HCT116 (cell line): ENCODE measurements around the gene KRAS. TPM values are rescaled to one million over a fixed set of nuclear protein-coding genes. Genes with fewer than 3 reads are reported as not detected.

Experiments
- ATAC-seq: fragments of 200-7000 bp; cut with Tn5 transposase; 2 replicates; pipeline ENCODE4 v1.9.1; 2020; ENCODE audit warnings: mild to moderate bottlenecking, moderate library complexity
- BruUV-seq: library from RNA; stranded (reverse); fragments of 400-500 nt; replicated peaks from 2 replicates; lab custom pipeline; 2021; lab: Mats Ljungman, UMichigan
- CTCF ChIA-PET: fragments of 300-600 bp; sonication (Branson Sonifier 250); formaldehyde crosslinking; loops from one replicate; lab custom pipeline; 2021; ENCODE audit warnings: antibody characterized with exemption; lab: Charles Lee
- POLR2A ChIA-PET: fragments of 300-600, 350-600 bp; sonication (Branson Sonifier 250); formaldehyde crosslinking; loops from one replicate; lab custom pipeline; 2021; ENCODE audit warnings: antibody characterized with exemption; lab: Charles Lee
- RAD21 ChIA-PET, 2 experiments: fragments of 300-600 bp; sonication (Branson Sonifier 250); formaldehyde crosslinking; loops; one replicate each; lab custom pipeline; 2023; ENCODE audit warnings: low total read pairs in 2 of 2; ENCODE audit not compliant: uncharacterized antibody in 2 of 2, unreplicated experiment in 2 of 2, low non-redundant PET in 1 of 2; lab: Charles Lee
- DNase-seq: peaks from one replicate; pipeline ENCODE4 v3.0.0-alpha.2; 2010; ENCODE audit warnings: low read depth, low spot score
- H2AFZ ChIP-seq: fragments of 200-600 bp; shearing (Covaris generic), sonication (generic); 2 replicates; pipeline ENCODE4 v1.6.1; 2017; ENCODE audit warnings: low read depth, mixed run types, mixed read lengths, antibody characterized with exemption, low read length; ENCODE audit not compliant: poor library complexity, severe bottlenecking
- H3K27ac ChIP-seq: 2 replicates; pipeline ENCODE4 v1.5.1; 2012; ENCODE audit warnings: low read depth, low read length
- H3K27me3 ChIP-seq: fragments of 200-600 bp; sonication (generic); 2 replicates; pipeline ENCODE4 v1.6.1; 2016; ENCODE audit warnings: mixed run types, low read length, mixed read lengths; ENCODE audit not compliant: insufficient read depth
- H3K36me3 ChIP-seq, 2 experiments: fragments of 200-500 bp in 1 of 2; fragments of 200-600 bp in 1 of 2; sonication (Bioruptor generic) in 1 of 2; sonication (generic) in 1 of 2; 2 replicates each; pipeline versions ENCODE4 v1.5.1 to v1.6.1; 2014 to 2016; ENCODE audit warnings: low read length in 2 of 2, inconsistent platforms in 1 of 2, mixed read lengths in 1 of 2, mixed run types in 1 of 2; ENCODE audit not compliant: insufficient read depth in 2 of 2, control insufficient read depth in 1 of 2
- H3K4me1 ChIP-seq, 2 experiments: fragments of 200-600 bp in 1 of 2; sonication (generic) in 1 of 2; 2 replicates each; pipeline versions ENCODE4 v1.5.1 to v1.6.1; 2012 to 2017; ENCODE audit warnings: low read length in 2 of 2, inconsistent platforms in 1 of 2, mild to moderate bottlenecking in 1 of 2, mixed read lengths in 1 of 2, mixed run types in 1 of 2, moderate library complexity in 1 of 2; ENCODE audit not compliant: insufficient read depth in 2 of 2, control insufficient read depth in 1 of 2
- H3K4me2 ChIP-seq: fragments of 200-600 bp; sonication (generic); 2 replicates; pipeline ENCODE4 v1.6.1; 2017; ENCODE audit warnings: mixed run types, low read length, mixed read lengths
- H3K4me3 ChIP-seq, 2 experiments: fragments of 200-600 bp in 1 of 2; sonication (generic) in 1 of 2; replicated peaks in 1 of 2; 2 replicates each; pipeline ENCODE4 v1.5.1; 2011 to 2016; ENCODE audit warnings: low read length in 2 of 2, control low read depth in 1 of 2, low read depth in 1 of 2, mild to moderate bottlenecking in 1 of 2, mixed read lengths in 1 of 2, mixed run types in 1 of 2
- H3K79me2 ChIP-seq: fragments of 200-600 bp; sonication (generic); 2 replicates; pipeline ENCODE4 v1.6.1; 2017; ENCODE audit warnings: mild to moderate bottlenecking, mixed run types, low read length, moderate library complexity, mixed read lengths; ENCODE audit not compliant: insufficient read depth
- H3K9ac ChIP-seq: fragments of 200-600 bp; sonication (generic); 2 replicates; pipeline ENCODE4 v1.6.1; 2016; ENCODE audit warnings: low read length, mixed read lengths
- H3K9me2 ChIP-seq: fragments of 200-600 bp; sonication (generic), shearing (Covaris generic); 2 replicates; pipeline ENCODE4 v1.6.1; 2017; ENCODE audit warnings: mixed run types, mild to moderate bottlenecking, moderate library complexity; ENCODE audit not compliant: insufficient read depth
- H3K9me3 ChIP-seq, 2 experiments: fragments of 200-500 bp in 1 of 2; fragments of 200-600 bp in 1 of 2; sonication (Bioruptor generic) in 1 of 2; sonication (generic) in 1 of 2; 2 replicates each; pipeline ENCODE4 v1.6.1; 2014 to 2017; ENCODE audit warnings: low read length in 2 of 2, mixed read lengths in 2 of 2, inconsistent platforms in 1 of 2, low read depth in 1 of 2, mild to moderate bottlenecking in 1 of 2, mixed run types in 1 of 2, moderate library complexity in 1 of 2; ENCODE audit not compliant: control insufficient read depth in 1 of 2, insufficient read depth in 1 of 2
- H4K20me1 ChIP-seq: fragments of 200-600 bp; sonication (generic), shearing (Covaris generic); 2 replicates; pipeline ENCODE4 v1.6.1; 2017; ENCODE audit warnings: mixed run types, mild to moderate bottlenecking, moderate library complexity; ENCODE audit not compliant: insufficient read depth
- CBX3 ChIP-seq: IDR thresholded peaks from 2 replicates; pipeline ENCODE4 v1.6.1; 2012; ENCODE audit warnings: low read depth
- EGR1 ChIP-seq: IDR thresholded peaks from 2 replicates; pipeline ENCODE4 v1.6.1; 2012; ENCODE audit warnings: low read depth
- ELF1 ChIP-seq: IDR thresholded peaks from 2 replicates; pipeline ENCODE4 v1.6.1; 2012; ENCODE audit warnings: low read depth, borderline replicate concordance
- EZH2 ChIP-seq: fragments of 200-600 bp; sonication (generic); IDR thresholded peaks from 2 replicates; pipeline ENCODE4 v1.6.1; 2017; ENCODE audit warnings: antibody characterized with exemption, mixed run types
- JUND ChIP-seq: IDR thresholded peaks from 2 replicates; pipeline ENCODE4 v1.6.1; 2012
- POLR2A ChIP-seq: IDR thresholded peaks from 2 replicates; pipeline ENCODE4 v1.7.0; 2011; ENCODE audit warnings: borderline replicate concordance; ENCODE audit not compliant: insufficient read depth, insufficient read length; ENCODE audit errors: extremely low read depth
- POLR2AphosphoS5 ChIP-seq: IDR thresholded peaks from 2 replicates; pipeline ENCODE4 v1.6.1; 2011; ENCODE audit warnings: mild to moderate bottlenecking, low read depth, low read length, moderate library complexity
- RAD21 ChIP-seq: IDR thresholded peaks from 2 replicates; pipeline ENCODE4 v1.6.1; 2012; ENCODE audit warnings: low read depth, mild to moderate bottlenecking
- SIN3A ChIP-seq: IDR thresholded peaks from 2 replicates; pipeline ENCODE4 v1.6.1; 2012; ENCODE audit warnings: low read depth
- SRF ChIP-seq: IDR thresholded peaks from 2 replicates; pipeline ENCODE4 v1.6.1; 2012; ENCODE audit warnings: low read depth
- TCF7L2 ChIP-seq: IDR thresholded peaks from 2 replicates; pipeline ENCODE4 v1.7.0; 2011; ENCODE audit warnings: borderline replicate concordance, inconsistent platforms; ENCODE audit not compliant: insufficient read depth, insufficient read length; ENCODE audit errors: extremely low read depth
- YY1 ChIP-seq: IDR thresholded peaks from 2 replicates; pipeline ENCODE4 v1.6.1; 2011; ENCODE audit warnings: low read length, low read depth, moderate library complexity, mild to moderate bottlenecking; ENCODE audit not compliant: insufficient replicate concordance; ENCODE audit errors: extremely low read depth
- ZFX ChIP-seq: fragments of 450-650 bp; IDR thresholded peaks from 2 replicates; pipeline ENCODE4 v1.6.1; 2017
- ZNF274 ChIP-seq: fragments of 200-500 bp; sonication (Bioruptor generic); IDR thresholded peaks from 2 replicates; pipeline ENCODE4 v1.6.1; 2014; ENCODE audit warnings: mild to moderate bottlenecking, low read depth, low read length, inconsistent platforms
- intact Hi-C: fragments of 100-400 bp; cut with micrococcal nuclease; formaldehyde crosslinking; loops from 2 replicates; pipeline ENCODE4 v1.10.0; 2022
- total RNA-seq: library from RNA; stranded (reverse); gene quantifications from one replicate; pipeline ENCODE4 v1.2.1, GENCODE V29; 2021; ENCODE audit not compliant: unreplicated experiment
- TF ChIP-seq, protein P1 (sequence below): IDR thresholded peaks from 2 replicates; pipeline ENCODE4 v1.6.1; 2012; ENCODE audit warnings: low read depth
- TF ChIP-seq, protein P2 (sequence below), 3 experiments: fragments of 200-600 bp in 1 of 3; sonication (generic) in 1 of 3; IDR thresholded peaks in 2 of 3; conservative IDR thresholded peaks in 1 of 3; 2 replicates each; pipeline ENCODE4 v1.5.1; 2012 to 2017; ENCODE audit warnings: low read depth in 2 of 3, low read length in 2 of 3, antibody characterized with exemption in 1 of 3, borderline replicate concordance in 1 of 3, control low read depth in 1 of 3, mild to moderate bottlenecking in 1 of 3, mixed read lengths in 1 of 3, mixed run types in 1 of 3, moderate library complexity in 1 of 3; ENCODE audit not compliant: insufficient read depth in 1 of 3
- TF ChIP-seq, protein P3 (sequence below): IDR thresholded peaks from 2 replicates; pipeline ENCODE4 v1.6.1; 2012
- TF ChIP-seq, protein P4 (sequence below): IDR thresholded peaks from 2 replicates; pipeline ENCODE4 v1.6.1; 2012

Gene KRAS
- total RNA-seq, 1 experiment from 2014 or later: 37.5 TPM

DNA sequence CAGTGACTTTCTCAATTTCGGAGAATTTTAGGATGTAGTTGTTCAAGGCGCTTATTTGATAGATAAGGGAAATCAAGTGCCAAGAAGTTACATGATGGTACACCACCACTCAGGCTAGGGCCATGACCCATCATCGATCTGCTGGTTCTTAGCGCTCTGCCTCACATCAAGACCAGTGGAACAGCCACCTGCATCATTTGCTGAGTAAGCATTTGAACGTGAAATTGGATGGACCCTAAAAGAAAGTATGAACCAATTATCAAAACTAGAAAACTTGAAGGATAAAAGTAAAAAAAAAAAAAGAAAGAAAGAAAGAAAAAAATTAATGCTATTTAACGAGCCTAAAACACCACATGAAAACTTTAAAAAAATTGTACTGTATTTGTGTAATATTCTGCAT lies 27.5 kb upstream of the KRAS start:
- no peak overlapping the region for H3K27ac ChIP-seq
- no peak overlapping the region for H3K4me3 ChIP-seq
- ChIA-PET CTCF (no interaction called here), RAD21 (no interaction called here), POLR2A (no interaction called here)
- TF ChIP-seq, protein P1, sequence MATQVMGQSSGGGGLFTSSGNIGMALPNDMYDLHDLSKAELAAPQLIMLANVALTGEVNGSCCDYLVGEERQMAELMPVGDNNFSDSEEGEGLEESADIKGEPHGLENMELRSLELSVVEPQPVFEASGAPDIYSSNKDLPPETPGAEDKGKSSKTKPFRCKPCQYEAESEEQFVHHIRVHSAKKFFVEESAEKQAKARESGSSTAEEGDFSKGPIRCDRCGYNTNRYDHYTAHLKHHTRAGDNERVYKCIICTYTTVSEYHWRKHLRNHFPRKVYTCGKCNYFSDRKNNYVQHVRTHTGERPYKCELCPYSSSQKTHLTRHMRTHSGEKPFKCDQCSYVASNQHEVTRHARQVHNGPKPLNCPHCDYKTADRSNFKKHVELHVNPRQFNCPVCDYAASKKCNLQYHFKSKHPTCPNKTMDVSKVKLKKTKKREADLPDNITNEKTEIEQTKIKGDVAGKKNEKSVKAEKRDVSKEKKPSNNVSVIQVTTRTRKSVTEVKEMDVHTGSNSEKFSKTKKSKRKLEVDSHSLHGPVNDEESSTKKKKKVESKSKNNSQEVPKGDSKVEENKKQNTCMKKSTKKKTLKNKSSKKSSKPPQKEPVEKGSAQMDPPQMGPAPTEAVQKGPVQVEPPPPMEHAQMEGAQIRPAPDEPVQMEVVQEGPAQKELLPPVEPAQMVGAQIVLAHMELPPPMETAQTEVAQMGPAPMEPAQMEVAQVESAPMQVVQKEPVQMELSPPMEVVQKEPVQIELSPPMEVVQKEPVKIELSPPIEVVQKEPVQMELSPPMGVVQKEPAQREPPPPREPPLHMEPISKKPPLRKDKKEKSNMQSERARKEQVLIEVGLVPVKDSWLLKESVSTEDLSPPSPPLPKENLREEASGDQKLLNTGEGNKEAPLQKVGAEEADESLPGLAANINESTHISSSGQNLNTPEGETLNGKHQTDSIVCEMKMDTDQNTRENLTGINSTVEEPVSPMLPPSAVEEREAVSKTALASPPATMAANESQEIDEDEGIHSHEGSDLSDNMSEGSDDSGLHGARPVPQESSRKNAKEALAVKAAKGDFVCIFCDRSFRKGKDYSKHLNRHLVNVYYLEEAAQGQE: no peak
- TF ChIP-seq JUND (no peak), EGR1 (no peak), YY1 (no peak), SRF (no peak), EZH2 (no peak), SIN3A (no peak), POLR2A (no peak), ZNF274 (no peak), ELF1 (no peak), RAD21 (no peak), CBX3 (no peak), ZFX (no peak), POLR2AphosphoS5 (no peak), TCF7L2 (no peak)
- TF ChIP-seq, protein P2, sequence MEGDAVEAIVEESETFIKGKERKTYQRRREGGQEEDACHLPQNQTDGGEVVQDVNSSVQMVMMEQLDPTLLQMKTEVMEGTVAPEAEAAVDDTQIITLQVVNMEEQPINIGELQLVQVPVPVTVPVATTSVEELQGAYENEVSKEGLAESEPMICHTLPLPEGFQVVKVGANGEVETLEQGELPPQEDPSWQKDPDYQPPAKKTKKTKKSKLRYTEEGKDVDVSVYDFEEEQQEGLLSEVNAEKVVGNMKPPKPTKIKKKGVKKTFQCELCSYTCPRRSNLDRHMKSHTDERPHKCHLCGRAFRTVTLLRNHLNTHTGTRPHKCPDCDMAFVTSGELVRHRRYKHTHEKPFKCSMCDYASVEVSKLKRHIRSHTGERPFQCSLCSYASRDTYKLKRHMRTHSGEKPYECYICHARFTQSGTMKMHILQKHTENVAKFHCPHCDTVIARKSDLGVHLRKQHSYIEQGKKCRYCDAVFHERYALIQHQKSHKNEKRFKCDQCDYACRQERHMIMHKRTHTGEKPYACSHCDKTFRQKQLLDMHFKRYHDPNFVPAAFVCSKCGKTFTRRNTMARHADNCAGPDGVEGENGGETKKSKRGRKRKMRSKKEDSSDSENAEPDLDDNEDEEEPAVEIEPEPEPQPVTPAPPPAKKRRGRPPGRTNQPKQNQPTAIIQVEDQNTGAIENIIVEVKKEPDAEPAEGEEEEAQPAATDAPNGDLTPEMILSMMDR (IDR thresholded peaks at IDR 0.05 in 2 of 3, conservative IDR thresholded peaks at IDR 0.05 in 1 of 3; ENCODE audit: borderline replicate concordance in 1 of 3, insufficient read depth in 1 of 3, low read depth in 2 of 3, low read length in 2 of 3): no peak
- TF ChIP-seq, protein P3, sequence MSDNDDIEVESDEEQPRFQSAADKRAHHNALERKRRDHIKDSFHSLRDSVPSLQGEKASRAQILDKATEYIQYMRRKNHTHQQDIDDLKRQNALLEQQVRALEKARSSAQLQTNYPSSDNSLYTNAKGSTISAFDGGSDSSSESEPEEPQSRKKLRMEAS: no peak
- TF ChIP-seq, protein P4, sequence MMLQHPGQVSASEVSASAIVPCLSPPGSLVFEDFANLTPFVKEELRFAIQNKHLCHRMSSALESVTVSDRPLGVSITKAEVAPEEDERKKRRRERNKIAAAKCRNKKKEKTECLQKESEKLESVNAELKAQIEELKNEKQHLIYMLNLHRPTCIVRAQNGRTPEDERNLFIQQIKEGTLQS: no peak
- DNase-seq: no peak
- no peak overlapping the region for H3K9ac ChIP-seq
- ATAC-seq: no peak
- no peak overlapping the region for H3K4me2 ChIP-seq
- intact Hi-C loops: no loop called here
- no peaks in the 10 kb centered on the region for H3K9me2 ChIP-seq
- no peaks in the 10 kb centered on the region for H4K20me1 ChIP-seq
- H3K4me1 ChIP-seq: peaks cover 5 to 11% of the 10 kb centered on the region in 2 experiments; a peak in 3 of 4 replicates
- no peaks in the 10 kb centered on the region for H3K27me3 ChIP-seq
- no peak overlapping the region for H2AFZ ChIP-seq
- no peaks in the 10 kb centered on the region for H3K36me3 ChIP-seq
- no peaks in the 10 kb centered on the region for H3K9me3 ChIP-seq
- BruUV-seq: no TSS peak
- no peaks in the 10 kb centered on the region for H3K79me2 ChIP-seq
